SK-N-SH (cell line): ENCODE measurements around the gene PRKG1.

Experiments used
- RAD21 ChIP-seq: IDR thresholded peaks from 2 replicates; pipeline ENCODE4 v1.6.1; 2012; ENCODE audit warnings: mild to moderate bottlenecking, low read length
- SIN3A ChIP-seq: IDR thresholded peaks from 2 replicates; pipeline ENCODE4 v1.6.1; 2012; ENCODE audit warnings: low read depth, mild to moderate bottlenecking, low read length, moderate library complexity, borderline replicate concordance
- TAF1 ChIP-seq: IDR thresholded peaks from 2 replicates; pipeline ENCODE4 v1.6.1; 2012; ENCODE audit warnings: low read depth, mild to moderate bottlenecking, low read length, moderate library complexity, borderline replicate concordance
- YY1 ChIP-seq: IDR thresholded peaks from 2 replicates; pipeline ENCODE4 v1.4.0; 2012; ENCODE audit warnings: low read depth, mild to moderate bottlenecking
- TF ChIP-seq, protein P1 (sequence below): fragments of 200-600 bp; sonication (generic); IDR thresholded peaks from 2 replicates; pipeline ENCODE4 v1.6.1; 2017; ENCODE audit warnings: antibody characterized with exemption, mild to moderate bottlenecking, moderate library complexity
- TF ChIP-seq, protein P2 (sequence below): IDR thresholded peaks from 2 replicates; pipeline ENCODE4 v1.6.1; 2012; ENCODE audit warnings: mild to moderate bottlenecking, low read depth, low read length, moderate library complexity

DNA sequence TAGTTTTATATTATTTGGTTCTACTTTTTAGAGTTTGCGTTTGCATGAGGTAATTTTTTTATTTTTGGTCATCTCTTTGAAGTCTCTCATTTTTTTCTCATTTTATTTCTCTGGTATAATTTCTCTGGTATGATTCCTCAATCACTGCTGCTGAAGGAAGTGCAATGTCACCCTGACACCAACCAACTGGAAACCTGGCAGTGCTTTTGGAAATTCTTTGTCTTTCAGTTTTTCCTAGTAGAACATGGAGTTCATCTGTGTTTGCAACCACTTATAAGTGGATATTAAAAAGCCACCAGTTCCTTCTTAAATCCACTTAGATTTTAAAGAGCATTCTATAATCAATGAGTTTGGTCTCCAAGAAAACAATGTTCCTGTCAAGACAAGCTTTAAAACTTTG is 291.8 kb downstream of the PRKG1 start:
- TF ChIP-seq, protein P1, sequence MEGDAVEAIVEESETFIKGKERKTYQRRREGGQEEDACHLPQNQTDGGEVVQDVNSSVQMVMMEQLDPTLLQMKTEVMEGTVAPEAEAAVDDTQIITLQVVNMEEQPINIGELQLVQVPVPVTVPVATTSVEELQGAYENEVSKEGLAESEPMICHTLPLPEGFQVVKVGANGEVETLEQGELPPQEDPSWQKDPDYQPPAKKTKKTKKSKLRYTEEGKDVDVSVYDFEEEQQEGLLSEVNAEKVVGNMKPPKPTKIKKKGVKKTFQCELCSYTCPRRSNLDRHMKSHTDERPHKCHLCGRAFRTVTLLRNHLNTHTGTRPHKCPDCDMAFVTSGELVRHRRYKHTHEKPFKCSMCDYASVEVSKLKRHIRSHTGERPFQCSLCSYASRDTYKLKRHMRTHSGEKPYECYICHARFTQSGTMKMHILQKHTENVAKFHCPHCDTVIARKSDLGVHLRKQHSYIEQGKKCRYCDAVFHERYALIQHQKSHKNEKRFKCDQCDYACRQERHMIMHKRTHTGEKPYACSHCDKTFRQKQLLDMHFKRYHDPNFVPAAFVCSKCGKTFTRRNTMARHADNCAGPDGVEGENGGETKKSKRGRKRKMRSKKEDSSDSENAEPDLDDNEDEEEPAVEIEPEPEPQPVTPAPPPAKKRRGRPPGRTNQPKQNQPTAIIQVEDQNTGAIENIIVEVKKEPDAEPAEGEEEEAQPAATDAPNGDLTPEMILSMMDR = no peak
- TF ChIP-seq SIN3A (no peak), YY1 (no peak), TAF1 (no peak), RAD21 (no peak)
- TF ChIP-seq, protein P2, sequence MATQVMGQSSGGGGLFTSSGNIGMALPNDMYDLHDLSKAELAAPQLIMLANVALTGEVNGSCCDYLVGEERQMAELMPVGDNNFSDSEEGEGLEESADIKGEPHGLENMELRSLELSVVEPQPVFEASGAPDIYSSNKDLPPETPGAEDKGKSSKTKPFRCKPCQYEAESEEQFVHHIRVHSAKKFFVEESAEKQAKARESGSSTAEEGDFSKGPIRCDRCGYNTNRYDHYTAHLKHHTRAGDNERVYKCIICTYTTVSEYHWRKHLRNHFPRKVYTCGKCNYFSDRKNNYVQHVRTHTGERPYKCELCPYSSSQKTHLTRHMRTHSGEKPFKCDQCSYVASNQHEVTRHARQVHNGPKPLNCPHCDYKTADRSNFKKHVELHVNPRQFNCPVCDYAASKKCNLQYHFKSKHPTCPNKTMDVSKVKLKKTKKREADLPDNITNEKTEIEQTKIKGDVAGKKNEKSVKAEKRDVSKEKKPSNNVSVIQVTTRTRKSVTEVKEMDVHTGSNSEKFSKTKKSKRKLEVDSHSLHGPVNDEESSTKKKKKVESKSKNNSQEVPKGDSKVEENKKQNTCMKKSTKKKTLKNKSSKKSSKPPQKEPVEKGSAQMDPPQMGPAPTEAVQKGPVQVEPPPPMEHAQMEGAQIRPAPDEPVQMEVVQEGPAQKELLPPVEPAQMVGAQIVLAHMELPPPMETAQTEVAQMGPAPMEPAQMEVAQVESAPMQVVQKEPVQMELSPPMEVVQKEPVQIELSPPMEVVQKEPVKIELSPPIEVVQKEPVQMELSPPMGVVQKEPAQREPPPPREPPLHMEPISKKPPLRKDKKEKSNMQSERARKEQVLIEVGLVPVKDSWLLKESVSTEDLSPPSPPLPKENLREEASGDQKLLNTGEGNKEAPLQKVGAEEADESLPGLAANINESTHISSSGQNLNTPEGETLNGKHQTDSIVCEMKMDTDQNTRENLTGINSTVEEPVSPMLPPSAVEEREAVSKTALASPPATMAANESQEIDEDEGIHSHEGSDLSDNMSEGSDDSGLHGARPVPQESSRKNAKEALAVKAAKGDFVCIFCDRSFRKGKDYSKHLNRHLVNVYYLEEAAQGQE = no peak
